MCF 10A (cell line): ENCODE data around the gene TPP1. TPM values are rescaled to one million over a fixed set of nuclear protein-coding genes. Genes with fewer than 3 reads are reported as not detected.

ENCODE experiments used
- BruUV-seq: library from RNA; stranded (reverse); fragments of 400-500 nt; replicated peaks from 2 replicates; lab custom pipeline; 2021; lab: Mats Ljungman, UMichigan
- CTCF ChIA-PET: fragments of 300-600 bp; sonication (Branson Sonifier 250); formaldehyde crosslinking; extraction: SDS; loops from one replicate; lab custom pipeline; 2021; ENCODE audit warnings: antibody characterized with exemption, inconsistent platforms; lab: Yijun Ruan, JAX
- POLR2A ChIA-PET: fragments of 300-600, 350-650 bp; sonication (Branson Sonifier 250); formaldehyde crosslinking; extraction: SDS; loops from one replicate; lab custom pipeline; 2020; ENCODE audit warnings: antibody characterized with exemption, inconsistent platforms; lab: Yijun Ruan, JAX
- DNase-seq: peaks from one replicate; pipeline ENCODE4 v3.0.0-alpha.2; 2018; ENCODE audit not compliant: unreplicated experiment
- H3K27ac Mint-ChIP-seq: one replicate; pipeline ENCODE4 v1.8.0; 2022; ENCODE audit warnings: mild to moderate bottlenecking, low read depth, mixed read lengths; ENCODE audit not compliant: unreplicated experiment
- H3K27me3 Mint-ChIP-seq: one replicate; pipeline ENCODE4 v1.8.0; 2022; ENCODE audit warnings: mixed read lengths; ENCODE audit not compliant: insufficient read depth, unreplicated experiment
- H3K36me3 Mint-ChIP-seq: one replicate; pipeline ENCODE4 v1.8.0; 2022; ENCODE audit warnings: mild to moderate bottlenecking, moderate library complexity, mixed read lengths; ENCODE audit not compliant: insufficient read depth, unreplicated experiment
- H3K4me1 Mint-ChIP-seq: one replicate; pipeline ENCODE4 v1.8.0; 2022; ENCODE audit warnings: mixed read lengths; ENCODE audit not compliant: insufficient read depth, unreplicated experiment
- H3K4me3 Mint-ChIP-seq: one replicate; pipeline ENCODE4 v1.8.0; 2022; ENCODE audit warnings: mild to moderate bottlenecking, moderate library complexity, mixed read lengths; ENCODE audit not compliant: unreplicated experiment
- H3K9me3 Mint-ChIP-seq: one replicate; pipeline ENCODE4 v1.8.0; 2022; ENCODE audit warnings: mixed read lengths; ENCODE audit not compliant: unreplicated experiment
- intact Hi-C: fragments of 100-400 bp; cut with micrococcal nuclease; formaldehyde crosslinking; loops from 2 replicates; pipeline ENCODE4 v1.14.1; 2022
- total RNA-seq: library from RNA; stranded (reverse); gene quantifications from 2 replicates; pipeline ENCODE4 v1.2.3, GENCODE V29; 2022
- TF ChIP-seq, protein P1 (sequence below): fragments of 200-600 bp; IDR thresholded peaks from one replicate; pipeline ENCODE4 v1.8.0; 2022; ENCODE audit warnings: antibody characterized with exemption, mild to moderate bottlenecking; ENCODE audit not compliant: unreplicated experiment

The TPP1 gene
- total RNA-seq, 1 experiment from 2014 or later: 26.9 TPM

DNA sequence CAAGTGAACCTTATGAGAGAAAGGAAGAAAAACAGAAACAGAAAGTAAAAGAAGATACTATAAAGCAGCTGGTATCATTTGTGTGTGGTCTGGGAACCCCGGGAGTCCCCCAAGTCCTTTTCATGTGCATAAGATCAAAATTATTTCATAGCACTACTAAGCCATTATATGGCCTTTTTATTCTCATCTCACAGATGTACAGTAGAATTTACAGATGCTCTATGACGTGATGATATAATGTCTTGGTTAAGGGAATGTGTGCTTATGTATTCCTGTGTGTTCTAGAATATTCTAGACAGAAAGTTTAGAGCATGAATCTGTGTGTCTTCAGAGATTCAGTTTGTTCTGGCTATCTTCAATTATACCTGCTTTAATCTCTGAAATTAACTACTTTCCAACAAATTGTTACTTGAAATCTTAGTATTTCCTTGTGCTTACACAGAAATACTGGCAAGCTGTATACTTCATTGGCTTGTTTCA is 8.6 kb upstream of the TPP1 start:
- ChIA-PET POLR2A (interaction anchor here (0.8 kb wide), 1 partner anchor 10 kb away, joined by 3 read pairs; no protein-coding TSS in a partner anchor), CTCF (interaction anchor here (0.6 to 1.3 kb wide), 3 partner anchors 48 to 120 kb away, joined by 3 read pairs; no protein-coding TSS in a partner anchor)
- Mint-ChIP-seq H3K4me1 (no peaks in the 10 kb centered on the region), H3K27ac (no peak overlapping the region), H3K36me3 (no peaks in the 10 kb centered on the region), H3K27me3 (no peaks in the 10 kb centered on the region), H3K4me3 (peak overlapping the region; percentile 0), H3K9me3 (no peaks in the 10 kb centered on the region)
- intact Hi-C loops: no loop called here
- no peak for DNase-seq
- TF ChIP-seq, protein P1, sequence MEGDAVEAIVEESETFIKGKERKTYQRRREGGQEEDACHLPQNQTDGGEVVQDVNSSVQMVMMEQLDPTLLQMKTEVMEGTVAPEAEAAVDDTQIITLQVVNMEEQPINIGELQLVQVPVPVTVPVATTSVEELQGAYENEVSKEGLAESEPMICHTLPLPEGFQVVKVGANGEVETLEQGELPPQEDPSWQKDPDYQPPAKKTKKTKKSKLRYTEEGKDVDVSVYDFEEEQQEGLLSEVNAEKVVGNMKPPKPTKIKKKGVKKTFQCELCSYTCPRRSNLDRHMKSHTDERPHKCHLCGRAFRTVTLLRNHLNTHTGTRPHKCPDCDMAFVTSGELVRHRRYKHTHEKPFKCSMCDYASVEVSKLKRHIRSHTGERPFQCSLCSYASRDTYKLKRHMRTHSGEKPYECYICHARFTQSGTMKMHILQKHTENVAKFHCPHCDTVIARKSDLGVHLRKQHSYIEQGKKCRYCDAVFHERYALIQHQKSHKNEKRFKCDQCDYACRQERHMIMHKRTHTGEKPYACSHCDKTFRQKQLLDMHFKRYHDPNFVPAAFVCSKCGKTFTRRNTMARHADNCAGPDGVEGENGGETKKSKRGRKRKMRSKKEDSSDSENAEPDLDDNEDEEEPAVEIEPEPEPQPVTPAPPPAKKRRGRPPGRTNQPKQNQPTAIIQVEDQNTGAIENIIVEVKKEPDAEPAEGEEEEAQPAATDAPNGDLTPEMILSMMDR: no peak
- no TSS peak for BruUV-seq

DNA sequence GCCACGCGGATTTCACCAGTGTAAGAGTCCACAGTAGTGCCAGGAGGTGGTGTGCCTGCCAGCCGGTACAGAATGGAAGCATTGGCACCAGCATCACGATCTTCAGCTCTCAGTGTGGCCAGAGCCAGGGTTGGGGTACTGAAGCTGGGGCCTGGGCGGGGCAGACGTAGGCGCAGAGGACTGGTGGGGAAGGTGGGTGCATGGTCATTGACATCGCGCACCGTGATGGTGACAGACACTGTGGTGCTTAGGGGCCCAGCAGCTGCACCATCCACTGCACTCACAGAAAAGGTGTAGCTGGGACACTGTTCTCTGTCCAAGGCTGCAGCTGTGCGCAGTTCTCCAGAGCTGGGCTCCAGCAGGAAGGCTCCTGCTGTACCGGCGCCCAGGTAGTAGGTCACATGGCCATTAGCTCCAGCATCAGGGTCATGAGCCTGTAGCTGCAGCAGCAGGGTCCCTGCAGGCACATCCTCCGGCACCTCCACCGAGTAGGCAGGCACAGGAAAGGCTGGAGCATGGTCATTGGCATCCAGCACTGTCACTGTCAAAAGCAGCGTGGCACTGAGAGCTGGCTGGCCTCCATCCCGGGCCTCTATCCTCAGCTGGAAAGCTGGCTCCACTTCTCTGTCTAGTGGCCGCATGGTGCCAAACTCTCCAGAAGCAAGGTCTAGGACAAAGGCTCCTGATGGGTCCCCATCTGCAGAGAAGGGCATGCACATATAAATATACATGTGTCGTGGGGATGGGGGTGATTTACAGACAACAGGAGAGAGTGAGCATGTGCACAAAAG is 7.9 kb upstream of the TPP1 start:
- no TSS peak for BruUV-seq
- CTCF ChIA-PET: interaction anchor here (0.6 to 1.3 kb wide), 4 partner anchors 48 to 120 kb away, joined by 3 to 5 read pairs (median 3); no protein-coding TSS in a partner anchor
- Mint-ChIP-seq H3K4me1 (no peaks in the 10 kb centered on the region), H3K4me3 (peak overlapping the region; percentile 0), H3K27ac (no peak overlapping the region), H3K27me3 (no peaks in the 10 kb centered on the region), H3K36me3 (no peaks in the 10 kb centered on the region), H3K9me3 (no peaks in the 10 kb centered on the region)
- intact Hi-C loops: no loop called here
- TF ChIP-seq, protein P1: no peak
- POLR2A ChIA-PET: interaction anchor here (0.8 kb wide), 1 partner anchor 9 kb away, joined by 3 read pairs; no protein-coding TSS in a partner anchor
- no peak for DNase-seq

DNA sequence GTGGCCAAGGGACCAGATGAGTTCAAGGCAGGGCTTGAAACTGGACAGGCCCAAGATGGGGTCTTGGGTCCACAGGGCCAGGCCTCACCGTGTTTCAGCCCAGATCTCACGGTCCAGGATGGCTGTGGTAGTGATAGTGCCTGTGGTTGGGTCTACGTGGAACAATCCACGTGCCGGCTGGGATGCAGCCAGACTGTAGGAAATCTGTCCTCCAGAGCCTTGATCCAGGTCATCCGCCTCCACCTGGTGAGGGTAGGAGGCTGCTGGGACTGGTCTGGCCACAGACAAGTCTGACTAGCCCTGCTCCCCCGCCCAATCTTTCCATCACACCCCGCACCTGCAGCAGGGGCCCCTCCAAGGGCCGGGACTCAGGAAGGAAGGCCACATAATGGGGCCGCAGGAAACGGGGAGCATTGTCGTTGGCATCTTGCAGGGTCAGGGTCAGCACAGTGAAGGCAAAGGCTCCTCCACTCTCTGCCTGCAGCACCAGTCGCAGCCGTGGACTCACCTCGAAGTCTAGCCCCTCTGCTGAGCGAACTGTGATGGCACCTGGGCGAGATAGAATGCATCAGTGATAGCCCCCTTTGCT is 6.7 kb upstream of the TPP1 start:
- intact Hi-C loops: no loop called here
- no peaks in the 10 kb centered on the region for H3K9me3 Mint-ChIP-seq
- no peaks in the 10 kb centered on the region for H3K4me1 Mint-ChIP-seq
- no peaks in the 10 kb centered on the region for H3K36me3 Mint-ChIP-seq
- ChIA-PET POLR2A (interaction anchor here (0.7 kb wide), 1 partner anchor 10 kb away, joined by 3 read pairs; no protein-coding TSS in a partner anchor), CTCF (interaction anchor here (1.1 kb wide), 1 partner anchor 118 kb away, joined by 5 read pairs; no protein-coding TSS in a partner anchor)
- no peak overlapping the region for H3K27ac Mint-ChIP-seq
- no peak for DNase-seq
- no TSS peak for BruUV-seq
- no peak overlapping the region for H3K4me3 Mint-ChIP-seq
- TF ChIP-seq, protein P1: no peak
- no peaks in the 10 kb centered on the region for H3K27me3 Mint-ChIP-seq
